Tibial artery (tissue), 4 donors: ENCODE data around the gene SMIM35.
"Not testable (repeated sequence)": the region's sequence is repeated elsewhere in the genome, so short reads cannot be mapped to it uniquely, and the experiment has no call there.

ENCODE experiments used
- DNase-seq, 2 donors: peaks; one replicate each; pipeline ENCODE4 v3.0.0-alpha.2; 2019
- H3K27ac ChIP-seq, 2 donors: fragments of 200-600 bp; sonication (generic) in 1 of 2; 1 replicate in 1 of 2; 2 replicates in 1 of 2; pipeline ENCODE4 v1.5.1; 2018 to 2019; ENCODE audit warnings: mild to moderate bottlenecking in 1 of 2
- H3K27me3 ChIP-seq, 2 donors: fragments of 200-600 bp; sonication (generic) in 1 of 2; one replicate each; pipeline versions ENCODE4 v1.5.1 to v1.6.0; 2016 to 2019
- H3K36me3 ChIP-seq, 3 donors: fragments of 200-600 bp; sonication (generic) in 2 of 3; one replicate each; pipeline ENCODE4 v1.5.1; 2016 to 2019; ENCODE audit warnings: mild to moderate bottlenecking in 2 of 3
- H3K4me1 ChIP-seq, 4 donors: fragments of 200-600 bp; sonication (generic) in 2 of 4; 1 replicate in 3 of 4; 2 replicates in 1 of 4; pipeline ENCODE4 v1.5.1; 2016 to 2019
- H3K4me3 ChIP-seq, 2 donors: fragments of 200-600 bp; sonication (generic) in 1 of 2; 1 replicate in 1 of 2; 2 replicates in 1 of 2; pipeline ENCODE4 v1.5.1; 2018 to 2019; ENCODE audit warnings: mild to moderate bottlenecking in 2 of 2
- H3K9me3 ChIP-seq, 3 donors: fragments of 200-600 bp; sonication (generic) in 1 of 3; one replicate each; pipeline ENCODE4 v1.5.1; 2016 to 2019
- CTCF ChIP-seq, 2 experiments: fragments of 200-600 bp in 1 of 2; fragments of 450-650 bp in 1 of 2; IDR thresholded peaks; one replicate each; pipeline ENCODE4 v1.5.1; 2017 to 2019; ENCODE audit warnings: antibody characterized with exemption in 2 of 2, mild to moderate bottlenecking in 1 of 2, moderate library complexity in 1 of 2
- intact Hi-C: fragments of 100-400 bp; cut with DNase I; formaldehyde crosslinking; loops from one replicate; pipeline ENCODE4 v1.15.0; 2023; ENCODE audit warnings: low total_unique reads

SMIM35 gene

GRCh38 chr11:117979481-117980211 is 107.1 kb downstream of the SMIM35 start:
- Histone ChIP-seq H3K27ac (no peak overlapping the region), H3K4me1 (no peaks in the 10 kb centered on the region), H3K4me3 (no peak overlapping the region), H3K36me3 (no peaks in the 10 kb centered on the region), H3K27me3 (peaks cover 0 to 7% of the 10 kb centered on the region in 2 donors), H3K9me3 (no peaks in the 10 kb centered on the region)
- DNase-seq: peak in 1 of 2 donors; percentile 30
- intact Hi-C loops: no loop called here
- TF ChIP-seq CTCF (IDR thresholded peaks at IDR 0.05): no peak

GRCh38 chr11:117978991-117979390 is 107.8 kb downstream of the SMIM35 start:
- intact Hi-C loops: no loop called here
- no peaks in the 10 kb centered on the region for H3K36me3 ChIP-seq
- H3K9me3 ChIP-seq: no peaks in the 10 kb centered on the region
- TF ChIP-seq CTCF (IDR thresholded peaks at IDR 0.05): no peak
- DNase-seq: peak in 1 of 2 donors; percentile 3
- no peaks in the 10 kb centered on the region for H3K4me1 ChIP-seq
- H3K27me3 ChIP-seq: peaks cover 0 to 7% of the 10 kb centered on the region in 2 donors
- no peak overlapping the region for H3K4me3 ChIP-seq
- no peak overlapping the region for H3K27ac ChIP-seq

- DNase-seq: peak in 1 of 2 donors; percentile 5
- H3K27me3 ChIP-seq, H3K9me3 ChIP-seq, intact Hi-C loops, H3K27ac ChIP-seq, H3K4me3 ChIP-seq, H3K4me1 ChIP-seq, H3K36me3 ChIP-seq: not testable (repeated sequence)
Observed at GRCh38 chr11:117978291-117978910, 108.4 kb downstream of the SMIM35 start.

GRCh38 chr11:117977612-117978264 is 109.0 kb downstream of the SMIM35 start:
- H3K9me3 ChIP-seq, H3K36me3 ChIP-seq, H3K4me3 ChIP-seq, H3K27ac ChIP-seq, H3K4me1 ChIP-seq, H3K27me3 ChIP-seq, intact Hi-C loops: not testable (repeated sequence)
- DNase-seq: peak in 1 of 2 donors; percentile 13

- no peaks in the 10 kb centered on the region for H3K36me3 ChIP-seq
- no peaks in the 10 kb centered on the region for H3K4me1 ChIP-seq
- no peak overlapping the region for H3K4me3 ChIP-seq
- H3K27ac ChIP-seq: no peak overlapping the region
- H3K9me3 ChIP-seq: no peaks in the 10 kb centered on the region
- no peak for TF ChIP-seq CTCF (IDR thresholded peaks at IDR 0.05)
- peak in 1 of 2 donors; percentile 14 for DNase-seq
- H3K27me3 ChIP-seq: peaks cover 0 to 9% of the 10 kb centered on the region in 2 donors
- intact Hi-C loops: no loop called here
Observed at GRCh38 chr11:117977029-117977428, 109.7 kb downstream of the SMIM35 start.

GRCh38 chr11:117976445-117976844 is 110.3 kb downstream of the SMIM35 start:
- no peaks in the 10 kb centered on the region for H3K9me3 ChIP-seq
- peaks cover 0 to 14% of the 10 kb centered on the region in 2 donors for H3K27me3 ChIP-seq
- H3K36me3 ChIP-seq: no peaks in the 10 kb centered on the region
- no peak overlapping the region for H3K4me3 ChIP-seq
- intact Hi-C loops: no loop called here
- peak in 1 of 2 donors; percentile 0 for DNase-seq
- no peak overlapping the region for H3K27ac ChIP-seq
- no peaks in the 10 kb centered on the region for H3K4me1 ChIP-seq
- no peak for TF ChIP-seq CTCF (IDR thresholded peaks at IDR 0.05)
